Cardiac fibroblast (primary cell): ENCODE measurements around the gene YARS1.

Experiments
- DNase-seq, 2 donors: peaks; one replicate each; pipeline versions ENCODE4 v3.0.0 to v3.0.0-alpha.2; 2010; ENCODE audit warnings: low read depth in 2 of 2
- H3K4me3 ChIP-seq, 2 donors: replicated peaks in 1 of 2; 1 replicate in 1 of 2; 2 replicates in 1 of 2; pipeline ENCODE4 v1.5.1; 2011; ENCODE audit warnings: low read depth in 2 of 2, low read length in 2 of 2, mild to moderate bottlenecking in 2 of 2, moderate library complexity in 1 of 2
- TF ChIP-seq, protein P1 (sequence below): IDR thresholded peaks from one replicate; pipeline ENCODE4 v1.5.1; 2011; ENCODE audit warnings: low read depth, mild to moderate bottlenecking, low read length, inconsistent platforms

The YARS1 gene

DNA sequence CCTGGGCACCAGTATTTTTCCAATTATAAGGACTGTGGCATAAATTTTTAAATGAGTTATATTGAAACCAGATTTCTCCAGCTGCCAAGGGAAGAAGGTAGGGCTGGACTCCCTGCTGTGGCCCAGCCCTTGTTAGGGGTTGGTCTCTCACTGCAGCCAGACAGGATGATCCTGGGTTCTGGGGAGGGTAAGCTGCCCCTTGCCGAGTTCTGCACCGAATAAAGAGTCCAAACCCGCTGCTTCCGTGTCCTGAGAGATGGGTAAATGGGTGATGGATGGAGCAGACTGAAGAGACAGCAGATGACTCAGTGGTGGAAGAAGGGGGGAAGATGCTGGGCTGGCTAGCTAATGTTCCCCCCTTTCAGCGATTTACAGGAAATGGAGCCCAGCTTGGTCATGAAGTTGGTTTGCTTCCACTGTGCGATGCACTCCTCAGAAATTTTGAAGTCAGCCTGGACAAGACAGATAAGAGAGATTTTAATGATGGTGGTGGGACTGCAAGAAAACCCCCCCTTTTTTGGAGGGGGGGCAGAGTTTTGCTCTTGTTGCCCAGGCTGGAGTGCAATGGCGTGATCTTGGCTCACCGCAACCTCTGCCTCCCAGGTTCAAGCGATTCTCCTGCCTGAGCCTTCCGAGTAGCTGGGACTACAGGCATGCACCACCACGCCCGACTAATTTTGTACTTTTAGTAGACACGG, 41.4 kb downstream of the YARS1 start:
- peak in 1 of 2 donors; percentile 20 for DNase-seq
- TF ChIP-seq, protein P1, sequence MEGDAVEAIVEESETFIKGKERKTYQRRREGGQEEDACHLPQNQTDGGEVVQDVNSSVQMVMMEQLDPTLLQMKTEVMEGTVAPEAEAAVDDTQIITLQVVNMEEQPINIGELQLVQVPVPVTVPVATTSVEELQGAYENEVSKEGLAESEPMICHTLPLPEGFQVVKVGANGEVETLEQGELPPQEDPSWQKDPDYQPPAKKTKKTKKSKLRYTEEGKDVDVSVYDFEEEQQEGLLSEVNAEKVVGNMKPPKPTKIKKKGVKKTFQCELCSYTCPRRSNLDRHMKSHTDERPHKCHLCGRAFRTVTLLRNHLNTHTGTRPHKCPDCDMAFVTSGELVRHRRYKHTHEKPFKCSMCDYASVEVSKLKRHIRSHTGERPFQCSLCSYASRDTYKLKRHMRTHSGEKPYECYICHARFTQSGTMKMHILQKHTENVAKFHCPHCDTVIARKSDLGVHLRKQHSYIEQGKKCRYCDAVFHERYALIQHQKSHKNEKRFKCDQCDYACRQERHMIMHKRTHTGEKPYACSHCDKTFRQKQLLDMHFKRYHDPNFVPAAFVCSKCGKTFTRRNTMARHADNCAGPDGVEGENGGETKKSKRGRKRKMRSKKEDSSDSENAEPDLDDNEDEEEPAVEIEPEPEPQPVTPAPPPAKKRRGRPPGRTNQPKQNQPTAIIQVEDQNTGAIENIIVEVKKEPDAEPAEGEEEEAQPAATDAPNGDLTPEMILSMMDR = no peak

DNA sequence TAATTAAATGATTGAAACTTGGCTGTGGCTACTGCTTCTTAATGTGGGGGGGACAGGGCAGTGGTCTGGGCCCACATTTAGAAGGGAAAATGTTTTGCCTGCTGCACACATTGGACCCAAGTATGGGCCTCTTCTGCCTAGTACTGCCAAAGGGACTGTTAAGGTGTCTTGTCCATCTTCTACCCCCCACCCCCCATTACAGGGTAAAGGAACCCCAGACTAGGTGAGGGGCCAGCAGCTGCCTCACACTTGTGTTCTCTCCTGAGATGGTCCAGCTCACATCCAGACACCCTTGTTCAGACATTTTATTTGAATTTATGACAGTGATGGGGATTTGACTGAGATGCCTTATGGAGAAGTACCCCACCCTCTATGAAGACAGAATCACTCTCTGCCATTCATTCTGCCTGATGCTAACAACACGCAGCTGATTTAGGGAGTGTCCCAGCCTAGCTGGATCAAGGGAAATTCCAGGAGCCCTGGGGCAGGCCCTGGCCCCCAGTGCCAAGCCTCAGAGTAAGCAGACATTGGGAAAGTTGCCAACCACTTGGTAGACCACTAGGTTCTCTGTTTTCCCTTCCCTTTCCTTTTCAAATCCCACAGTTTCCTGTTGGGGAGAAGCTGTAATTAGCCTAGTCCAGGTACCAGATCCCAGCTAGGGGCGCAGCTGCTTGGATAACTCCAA, 42.1 kb downstream of the YARS1 start:
- DNase-seq = peak; percentile 41 to 53
- TF ChIP-seq, protein P1 = no peak
- H3K4me3 ChIP-seq = no peak overlapping the region

More for the DNA sequence above, 41.4 kb downstream of the YARS1 start:
- H3K4me3 ChIP-seq = no peak overlapping the region

DNA sequence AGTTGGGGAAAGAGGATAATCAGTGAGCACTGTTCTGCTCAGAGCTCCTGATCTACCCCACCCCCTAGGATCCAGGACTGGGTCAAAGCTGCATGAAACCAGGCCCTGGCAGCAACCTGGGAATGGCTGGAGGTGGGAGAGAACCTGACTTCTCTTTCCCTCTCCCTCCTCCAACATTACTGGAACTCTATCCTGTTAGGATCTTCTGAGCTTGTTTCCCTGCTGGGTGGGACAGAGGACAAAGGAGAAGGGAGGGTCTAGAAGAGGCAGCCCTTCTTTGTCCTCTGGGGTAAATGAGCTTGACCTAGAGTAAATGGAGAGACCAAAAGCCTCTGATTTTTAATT, 42.7 kb downstream of the YARS1 start:
- H3K4me3 ChIP-seq = no peak overlapping the region
- DNase-seq = no peak
- TF ChIP-seq, protein P1 = no peak

GRCh38 chr1:32773764-32774463, 43.2 kb downstream of the YARS1 start:
- no peak for DNase-seq
- TF ChIP-seq, protein P1 = no peak
- H3K4me3 ChIP-seq = no peak overlapping the region

DNA sequence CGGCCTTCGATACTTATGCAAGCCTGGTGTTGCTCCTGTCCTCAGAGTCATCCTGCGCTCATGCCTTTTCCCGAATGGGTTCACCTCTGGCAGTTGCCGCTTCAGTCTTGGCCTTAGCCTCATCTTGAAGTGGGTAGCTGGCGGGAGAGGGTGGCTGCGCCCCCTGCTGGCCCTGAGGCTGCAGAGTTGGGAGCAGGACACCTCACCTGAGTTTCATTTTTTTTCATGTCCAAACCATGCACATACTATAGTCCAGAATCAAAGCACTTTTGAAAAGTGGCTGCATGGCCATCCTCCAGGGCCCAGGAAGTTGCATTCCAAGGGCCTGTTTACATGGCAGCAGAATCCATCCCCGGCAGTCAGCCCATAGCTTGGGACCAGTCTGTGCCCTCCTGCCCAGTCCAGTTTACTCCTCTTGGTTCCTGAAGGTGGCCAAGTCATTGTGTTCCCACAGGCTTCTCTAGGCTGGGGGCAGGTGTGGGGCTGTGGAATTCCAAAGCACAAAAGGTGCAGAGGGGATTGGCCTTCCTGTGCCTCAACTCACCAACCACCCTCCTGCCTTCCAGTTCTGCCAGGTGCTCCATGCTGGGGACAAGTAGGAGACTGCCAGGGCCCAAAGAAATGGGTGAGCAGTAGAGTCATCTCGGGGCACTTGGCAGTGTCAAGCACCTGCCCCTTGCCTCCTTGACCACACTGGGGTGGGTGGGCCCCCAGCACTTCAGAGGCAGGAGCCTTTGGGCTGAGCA, 44.0 kb downstream of the YARS1 start:
- no peak overlapping the region for H3K4me3 ChIP-seq
- DNase-seq = peak; percentile 82 to 84
- TF ChIP-seq, protein P1 = peak; percentile 99

DNA sequence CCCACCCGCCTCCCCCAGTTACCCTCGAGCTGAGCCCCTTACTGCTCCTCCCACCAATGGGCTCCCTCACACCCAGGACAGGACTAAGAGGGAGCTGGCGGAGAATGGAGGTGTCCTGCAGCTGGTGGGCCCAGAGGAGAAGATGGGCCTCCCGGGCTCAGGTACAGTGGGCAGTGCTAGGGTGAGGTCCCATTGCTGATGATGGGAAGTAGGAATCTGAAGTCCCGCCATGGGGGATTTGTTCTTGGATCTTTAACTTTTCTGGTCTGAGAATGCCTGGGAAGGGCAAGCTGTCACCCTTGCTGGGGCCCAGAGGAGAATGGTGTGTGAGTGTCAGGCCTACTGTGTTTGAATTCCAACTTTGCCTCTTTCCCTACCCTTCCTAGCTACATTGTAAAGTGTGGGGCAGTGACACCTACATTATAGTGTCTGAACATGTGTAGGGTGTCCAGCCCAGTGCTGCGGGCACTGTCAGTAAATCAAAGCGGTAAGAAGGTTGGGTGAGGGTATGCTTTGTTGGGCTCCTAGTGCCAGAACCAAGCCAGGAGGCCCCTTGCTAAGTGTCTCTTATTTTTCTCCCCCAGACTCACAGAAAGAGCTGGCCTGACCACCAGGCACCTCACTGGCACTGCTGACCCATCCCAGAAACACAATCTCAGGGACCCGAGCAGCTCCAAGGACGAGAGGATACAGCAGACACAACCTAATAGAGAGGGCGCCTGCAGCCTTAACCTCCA, 44.7 kb downstream of the YARS1 start:
- DNase-seq = no peak
- no peak overlapping the region for H3K4me3 ChIP-seq
- TF ChIP-seq, protein P1 = no peak
